HepG2 (cell line): ENCODE data around the gene GFRA4. TPM values are rescaled to one million over a fixed set of nuclear protein-coding genes. Genes with fewer than 3 reads are reported as not detected.

ENCODE experiments used
- AKAP8 ChIP-seq: sonication (generic); formaldehyde crosslinking; IDR thresholded peaks from 2 replicates; pipeline ENCODE4 v1.5.1; 2020; ENCODE audit warnings: mild to moderate bottlenecking, missing genetic modification reagents
- ATF7 ChIP-seq, 2 experiments: fragments of 450-650 bp in 1 of 2; sonication (generic) in 1 of 2; formaldehyde crosslinking in 1 of 2; IDR thresholded peaks; 2 replicates each; pipeline versions ENCODE4 v1.4.0 to v1.6.1; 2016 to 2020; ENCODE audit warnings: antibody characterized with exemption in 1 of 2, mild to moderate bottlenecking in 1 of 2, missing genetic modification reagents in 1 of 2
- GATA4 ChIP-seq: sonication (generic); IDR thresholded peaks from 2 replicates; pipeline ENCODE4 v1.6.1; 2016; ENCODE audit warnings: antibody characterized with exemption, low read depth, borderline replicate concordance
- HNRNPUL1 ChIP-seq: fragments of 200-400 bp; formaldehyde crosslinking; IDR thresholded peaks from 2 replicates; pipeline ENCODE4 v1.6.1; 2017; ENCODE audit warnings: low read depth, mild to moderate bottlenecking, low read length, moderate library complexity
- IRF2 ChIP-seq: IDR thresholded peaks from 2 replicates; pipeline ENCODE4 v1.6.1; 2018; ENCODE audit warnings: missing genetic modification reagents, missing compliant biosample characterization
- NR2F1 ChIP-seq, 2 experiments: fragments of 450-650 bp in 1 of 2; formaldehyde crosslinking in 1 of 2; IDR thresholded peaks; 2 replicates each; pipeline versions ENCODE4 v1.5.0 to v1.6.1; 2016 to 2020; ENCODE audit warnings: mild to moderate bottlenecking in 1 of 2, missing compliant biosample characterization in 1 of 2, missing genetic modification reagents in 1 of 2, moderate library complexity in 1 of 2
- ZNF263 ChIP-seq: sonication (generic); formaldehyde crosslinking; IDR thresholded peaks from 2 replicates; pipeline ENCODE4 v1.4.0; 2020; ENCODE audit warnings: missing genetic modification reagents
- ZNF326 ChIP-seq: sonication (generic); formaldehyde crosslinking; IDR thresholded peaks from 2 replicates; pipeline ENCODE4 v1.4.0; 2020; ENCODE audit warnings: missing genetic modification reagents, borderline replicate concordance
- ZNF550 ChIP-seq: sonication (generic); formaldehyde crosslinking; IDR thresholded peaks from 2 replicates; pipeline ENCODE4 v1.4.0; 2020; ENCODE audit warnings: mild to moderate bottlenecking, missing genetic modification reagents, borderline replicate concordance
- polyA plus RNA-seq, 8 experiments: library from polyadenylated mRNA; depleted of rRNA in 3 of 8; stranded (reverse) in 7 of 8; unstranded in 1 of 8; fragments of >200 nt; fragmentation: Illumina TruSeq in 4 of 8; extraction: Trizol in 4 of 8; gene quantifications; 2 replicates each; pipeline versions ENCODE4 v1.2.1 to v1.2.3, GENCODE V29; 2011 to 2016; ENCODE audit warnings: low read depth in 4 of 8, missing spikeins in 1 of 8, mixed read lengths in 1 of 8; ENCODE audit not compliant: insufficient read depth in 1 of 8
- total RNA-seq, 5 experiments: library from RNA; depleted of rRNA; stranded (reverse); fragments of >200 nt; fragmentation: Illumina TruSeq; extraction: Trizol; gene quantifications; 2 replicates each; pipeline ENCODE4 v1.2.3, GENCODE V29; 2016; ENCODE audit warnings: low read depth in 1 of 5
- TF ChIP-seq, protein P1 (sequence below): sonication (generic); formaldehyde crosslinking; IDR thresholded peaks from 2 replicates; pipeline ENCODE4 v1.4.0; 2020; ENCODE audit warnings: mild to moderate bottlenecking, missing genetic modification reagents, borderline replicate concordance
- TF ChIP-seq, protein P2 (sequence below): sonication (generic); formaldehyde crosslinking; IDR thresholded peaks from 2 replicates; pipeline ENCODE4 v1.5.0; 2020; ENCODE audit warnings: missing genetic modification reagents
- TF ChIP-seq, protein P3 (sequence below): sonication (generic); formaldehyde crosslinking; IDR thresholded peaks from 2 replicates; pipeline ENCODE4 v1.5.0; 2020; ENCODE audit warnings: missing genetic modification reagents
- TF ChIP-seq, protein P4 (sequence below): sonication (generic); formaldehyde crosslinking; IDR thresholded peaks from 2 replicates; pipeline ENCODE4 v1.5.0; 2020; ENCODE audit warnings: mild to moderate bottlenecking, missing genetic modification reagents, moderate library complexity
- TF ChIP-seq, protein P5 (sequence below): sonication (generic); formaldehyde crosslinking; IDR thresholded peaks from 2 replicates; pipeline ENCODE4 v1.5.0; 2020; ENCODE audit warnings: mild to moderate bottlenecking, missing genetic modification reagents
- TF ChIP-seq, protein P6 (sequence below): sonication (generic); formaldehyde crosslinking; IDR thresholded peaks from 2 replicates; pipeline ENCODE4 v1.4.0; 2020; ENCODE audit warnings: missing genetic modification reagents, borderline replicate concordance

GFRA4 gene
- total and polyA plus RNA-seq, 2 of the 13 experiments (the other 11 are each of a cell fraction or from before 2014, with no cell fraction given), result not detected

DNA sequence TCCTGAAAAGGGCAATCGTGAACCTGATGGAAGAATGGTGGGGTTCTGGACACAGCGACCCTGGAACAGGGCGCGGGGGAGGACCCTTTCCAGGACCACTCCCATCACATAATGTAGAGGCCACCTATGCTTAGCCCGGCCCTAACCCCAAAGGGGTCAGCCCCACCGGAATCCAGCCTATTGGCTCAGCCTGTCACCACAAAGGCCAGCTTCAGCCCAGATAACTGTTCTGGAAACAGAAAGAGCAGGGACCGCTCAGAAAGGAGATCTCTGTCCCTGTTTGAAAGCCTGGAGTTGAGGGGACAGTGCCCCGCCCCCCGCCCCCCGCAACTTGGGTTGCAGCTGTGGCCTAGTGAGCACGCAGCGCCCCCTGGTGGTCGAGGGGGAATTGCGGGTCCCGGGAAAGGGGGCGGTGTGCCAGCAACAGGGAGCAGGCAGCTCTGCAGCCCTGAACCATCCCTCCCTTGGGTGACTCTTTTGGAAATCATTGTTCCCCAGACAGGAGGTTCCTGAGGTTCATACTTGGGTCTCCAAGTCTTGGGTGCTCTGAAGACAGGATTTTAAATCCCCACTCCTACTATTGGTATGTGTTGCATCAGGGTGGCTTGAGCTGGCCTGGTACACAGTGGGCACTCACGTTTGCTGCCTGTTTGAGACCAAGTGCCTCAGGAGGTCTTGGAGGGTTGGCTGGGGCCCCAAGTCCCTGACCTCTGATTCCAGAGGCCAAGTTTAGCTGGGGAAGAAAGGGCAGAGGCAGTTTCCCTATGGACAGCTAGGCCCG, 47.7 kb upstream of the GFRA4 start (continued):
- TF ChIP-seq, protein P1, sequence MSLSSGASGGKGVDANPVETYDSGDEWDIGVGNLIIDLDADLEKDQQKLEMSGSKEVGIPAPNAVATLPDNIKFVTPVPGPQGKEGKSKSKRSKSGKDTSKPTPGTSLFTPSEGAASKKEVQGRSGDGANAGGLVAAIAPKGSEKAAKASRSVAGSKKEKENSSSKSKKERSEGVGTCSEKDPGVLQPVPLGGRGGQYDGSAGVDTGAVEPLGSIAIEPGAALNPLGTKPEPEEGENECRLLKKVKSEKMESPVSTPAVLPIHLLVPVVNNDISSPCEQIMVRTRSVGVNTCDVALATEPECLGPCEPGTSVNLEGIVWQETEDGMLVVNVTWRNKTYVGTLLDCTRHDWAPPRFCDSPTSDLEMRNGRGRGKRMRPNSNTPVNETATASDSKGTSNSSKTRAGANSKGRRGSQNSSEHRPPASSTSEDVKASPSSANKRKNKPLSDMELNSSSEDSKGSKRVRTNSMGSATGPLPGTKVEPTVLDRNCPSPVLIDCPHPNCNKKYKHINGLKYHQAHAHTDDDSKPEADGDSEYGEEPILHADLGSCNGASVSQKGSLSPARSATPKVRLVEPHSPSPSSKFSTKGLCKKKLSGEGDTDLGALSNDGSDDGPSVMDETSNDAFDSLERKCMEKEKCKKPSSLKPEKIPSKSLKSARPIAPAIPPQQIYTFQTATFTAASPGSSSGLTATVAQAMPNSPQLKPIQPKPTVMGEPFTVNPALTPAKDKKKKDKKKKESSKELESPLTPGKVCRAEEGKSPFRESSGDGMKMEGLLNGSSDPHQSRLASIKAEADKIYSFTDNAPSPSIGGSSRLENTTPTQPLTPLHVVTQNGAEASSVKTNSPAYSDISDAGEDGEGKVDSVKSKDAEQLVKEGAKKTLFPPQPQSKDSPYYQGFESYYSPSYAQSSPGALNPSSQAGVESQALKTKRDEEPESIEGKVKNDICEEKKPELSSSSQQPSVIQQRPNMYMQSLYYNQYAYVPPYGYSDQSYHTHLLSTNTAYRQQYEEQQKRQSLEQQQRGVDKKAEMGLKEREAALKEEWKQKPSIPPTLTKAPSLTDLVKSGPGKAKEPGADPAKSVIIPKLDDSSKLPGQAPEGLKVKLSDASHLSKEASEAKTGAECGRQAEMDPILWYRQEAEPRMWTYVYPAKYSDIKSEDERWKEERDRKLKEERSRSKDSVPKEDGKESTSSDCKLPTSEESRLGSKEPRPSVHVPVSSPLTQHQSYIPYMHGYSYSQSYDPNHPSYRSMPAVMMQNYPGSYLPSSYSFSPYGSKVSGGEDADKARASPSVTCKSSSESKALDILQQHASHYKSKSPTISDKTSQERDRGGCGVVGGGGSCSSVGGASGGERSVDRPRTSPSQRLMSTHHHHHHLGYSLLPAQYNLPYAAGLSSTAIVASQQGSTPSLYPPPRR (CRISPR knock-in tag), result no peak
- TF ChIP-seq IRF2 (CRISPR knock-in tag) (no peak; the same call in 1 of the 2 replicates), HNRNPUL1 (no peak), ZNF550 (CRISPR knock-in tag) (no peak), ZNF263 (CRISPR knock-in tag) (no peak), ATF7 (IDR thresholded peaks at IDR 0.05) (no peak), ATF7 (CRISPR knock-in tag; IDR thresholded peaks at IDR 0.05) (no peak), NR2F1 (CRISPR knock-in tag; IDR thresholded peaks at IDR 0.05) (no peak), ZNF326 (CRISPR knock-in tag) (no peak), AKAP8 (CRISPR knock-in tag) (no peak), GATA4 (no peak)
- TF ChIP-seq, protein P2, sequence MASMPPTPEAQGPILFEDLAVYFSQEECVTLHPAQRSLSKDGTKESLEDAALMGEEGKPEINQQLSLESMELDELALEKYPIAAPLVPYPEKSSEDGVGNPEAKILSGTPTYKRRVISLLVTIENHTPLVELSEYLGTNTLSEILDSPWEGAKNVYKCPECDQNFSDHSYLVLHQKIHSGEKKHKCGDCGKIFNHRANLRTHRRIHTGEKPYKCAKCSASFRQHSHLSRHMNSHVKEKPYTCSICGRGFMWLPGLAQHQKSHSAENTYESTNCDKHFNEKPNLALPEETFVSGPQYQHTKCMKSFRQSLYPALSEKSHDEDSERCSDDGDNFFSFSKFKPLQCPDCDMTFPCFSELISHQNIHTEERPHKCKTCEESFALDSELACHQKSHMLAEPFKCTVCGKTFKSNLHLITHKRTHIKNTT (CRISPR knock-in tag), result no peak
- TF ChIP-seq, protein P3, sequence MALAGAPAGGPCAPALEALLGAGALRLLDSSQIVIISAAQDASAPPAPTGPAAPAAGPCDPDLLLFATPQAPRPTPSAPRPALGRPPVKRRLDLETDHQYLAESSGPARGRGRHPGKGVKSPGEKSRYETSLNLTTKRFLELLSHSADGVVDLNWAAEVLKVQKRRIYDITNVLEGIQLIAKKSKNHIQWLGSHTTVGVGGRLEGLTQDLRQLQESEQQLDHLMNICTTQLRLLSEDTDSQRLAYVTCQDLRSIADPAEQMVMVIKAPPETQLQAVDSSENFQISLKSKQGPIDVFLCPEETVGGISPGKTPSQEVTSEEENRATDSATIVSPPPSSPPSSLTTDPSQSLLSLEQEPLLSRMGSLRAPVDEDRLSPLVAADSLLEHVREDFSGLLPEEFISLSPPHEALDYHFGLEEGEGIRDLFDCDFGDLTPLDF, result no peak
- TF ChIP-seq, protein P4, sequence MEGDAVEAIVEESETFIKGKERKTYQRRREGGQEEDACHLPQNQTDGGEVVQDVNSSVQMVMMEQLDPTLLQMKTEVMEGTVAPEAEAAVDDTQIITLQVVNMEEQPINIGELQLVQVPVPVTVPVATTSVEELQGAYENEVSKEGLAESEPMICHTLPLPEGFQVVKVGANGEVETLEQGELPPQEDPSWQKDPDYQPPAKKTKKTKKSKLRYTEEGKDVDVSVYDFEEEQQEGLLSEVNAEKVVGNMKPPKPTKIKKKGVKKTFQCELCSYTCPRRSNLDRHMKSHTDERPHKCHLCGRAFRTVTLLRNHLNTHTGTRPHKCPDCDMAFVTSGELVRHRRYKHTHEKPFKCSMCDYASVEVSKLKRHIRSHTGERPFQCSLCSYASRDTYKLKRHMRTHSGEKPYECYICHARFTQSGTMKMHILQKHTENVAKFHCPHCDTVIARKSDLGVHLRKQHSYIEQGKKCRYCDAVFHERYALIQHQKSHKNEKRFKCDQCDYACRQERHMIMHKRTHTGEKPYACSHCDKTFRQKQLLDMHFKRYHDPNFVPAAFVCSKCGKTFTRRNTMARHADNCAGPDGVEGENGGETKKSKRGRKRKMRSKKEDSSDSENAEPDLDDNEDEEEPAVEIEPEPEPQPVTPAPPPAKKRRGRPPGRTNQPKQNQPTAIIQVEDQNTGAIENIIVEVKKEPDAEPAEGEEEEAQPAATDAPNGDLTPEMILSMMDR (CRISPR knock-in tag), result peak; percentile 98
- TF ChIP-seq, protein P5, sequence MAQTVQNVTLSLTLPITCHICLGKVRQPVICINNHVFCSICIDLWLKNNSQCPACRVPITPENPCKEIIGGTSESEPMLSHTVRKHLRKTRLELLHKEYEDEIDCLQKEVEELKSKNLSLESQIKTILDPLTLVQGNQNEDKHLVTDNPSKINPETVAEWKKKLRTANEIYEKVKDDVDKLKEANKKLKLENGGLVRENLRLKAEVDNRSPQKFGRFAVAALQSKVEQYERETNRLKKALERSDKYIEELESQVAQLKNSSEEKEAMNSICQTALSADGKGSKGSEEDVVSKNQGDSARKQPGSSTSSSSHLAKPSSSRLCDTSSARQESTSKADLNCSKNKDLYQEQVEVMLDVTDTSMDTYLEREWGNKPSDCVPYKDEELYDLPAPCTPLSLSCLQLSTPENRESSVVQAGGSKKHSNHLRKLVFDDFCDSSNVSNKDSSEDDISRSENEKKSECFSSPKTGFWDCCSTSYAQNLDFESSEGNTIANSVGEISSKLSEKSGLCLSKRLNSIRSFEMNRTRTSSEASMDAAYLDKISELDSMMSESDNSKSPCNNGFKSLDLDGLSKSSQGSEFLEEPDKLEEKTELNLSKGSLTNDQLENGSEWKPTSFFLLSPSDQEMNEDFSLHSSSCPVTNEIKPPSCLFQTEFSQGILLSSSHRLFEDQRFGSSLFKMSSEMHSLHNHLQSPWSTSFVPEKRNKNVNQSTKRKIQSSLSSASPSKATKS, result no peak
- TF ChIP-seq, protein P6, sequence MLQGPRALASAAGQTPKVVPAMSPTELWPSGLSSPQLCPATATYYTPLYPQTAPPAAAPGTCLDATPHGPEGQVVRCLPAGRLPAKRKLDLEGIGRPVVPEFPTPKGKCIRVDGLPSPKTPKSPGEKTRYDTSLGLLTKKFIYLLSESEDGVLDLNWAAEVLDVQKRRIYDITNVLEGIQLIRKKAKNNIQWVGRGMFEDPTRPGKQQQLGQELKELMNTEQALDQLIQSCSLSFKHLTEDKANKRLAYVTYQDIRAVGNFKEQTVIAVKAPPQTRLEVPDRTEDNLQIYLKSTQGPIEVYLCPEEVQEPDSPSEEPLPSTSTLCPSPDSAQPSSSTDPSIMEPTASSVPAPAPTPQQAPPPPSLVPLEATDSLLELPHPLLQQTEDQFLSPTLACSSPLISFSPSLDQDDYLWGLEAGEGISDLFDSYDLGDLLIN (CRISPR knock-in tag), result no peak
